ENCODE results near the gene NOPCHAP1.
"Not testable (repeated sequence)": the region's sequence is repeated elsewhere in the genome, so short reads cannot be mapped to it uniquely, and the experiment has no call there.

NOPCHAP1 gene

GRCh38 chr12:104986022-104986941 is at the start of gene NOPCHAP1:
Gene NOPCHAP1 (plus strand): TSS chr12:104986316. CDS start chr12:104986353, 37 bp downstream.
- DNase-seq = peak; percentile 87

GRCh38 chr12:104938371-104938770 is 47.7 kb upstream of the NOPCHAP1 start:
- DNase-seq = no peak

- DNase-seq = no peak
These were observed 47.0 kb upstream of the NOPCHAP1 start for GRCh38 chr12:104939089-104939488.

GRCh38 chr12:104941454-104941853 is 44.7 kb upstream of the NOPCHAP1 start:
- no peak for DNase-seq

- no peak for DNase-seq
These were observed 44.0 kb upstream of the NOPCHAP1 start for GRCh38 chr12:104942075-104942474.

- DNase-seq = not testable (repeated sequence)
These were observed 42.7 kb upstream of the NOPCHAP1 start for GRCh38 chr12:104943401-104943800.

GRCh38 chr12:104944252-104944651 is 41.9 kb upstream of the NOPCHAP1 start:
- no peak for DNase-seq

GRCh38 chr12:104948716-104949115 is 37.4 kb upstream of the NOPCHAP1 start:
- not testable (repeated sequence) for DNase-seq

GRCh38 chr12:104951759-104952509 is 34.2 kb upstream of the NOPCHAP1 start:
- no peak for DNase-seq

- DNase-seq = no peak
These were observed 33.3 kb upstream of the NOPCHAP1 start for GRCh38 chr12:104952816-104953215.

GRCh38 chr12:104953323-104953722 is 32.8 kb upstream of the NOPCHAP1 start:
- DNase-seq = no peak

GRCh38 chr12:104955703-104956102 is 30.4 kb upstream of the NOPCHAP1 start:
- DNase-seq = no peak

GRCh38 chr12:104956870-104957718 is 29.0 kb upstream of the NOPCHAP1 start:
- no peak for DNase-seq

- no peak for DNase-seq
These were observed 28.5 kb upstream of the NOPCHAP1 start for GRCh38 chr12:104957719-104958000.

GRCh38 chr12:104958001-104958804 is 27.9 kb upstream of the NOPCHAP1 start, which contains the start of gene SLC41A2:
Gene SLC41A2 (minus strand): TSS chr12:104958290. CDS start chr12:104928527, 29,763 bp downstream.
- peak; percentile 37 for DNase-seq

GRCh38 chr12:104958805-104959334 is 27.2 kb upstream of the NOPCHAP1 start:
- peak; percentile 16 for DNase-seq

- no peak for DNase-seq
These were observed 26.7 kb upstream of the NOPCHAP1 start for GRCh38 chr12:104959335-104959841.

- no peak for DNase-seq
These were observed 25.7 kb upstream of the NOPCHAP1 start for GRCh38 chr12:104960464-104960863.

- DNase-seq = no peak
These were observed 22.4 kb upstream of the NOPCHAP1 start for GRCh38 chr12:104963757-104964156.

- no peak for DNase-seq
These were observed 21.8 kb upstream of the NOPCHAP1 start for GRCh38 chr12:104964167-104964855.

GRCh38 chr12:104964856-104965205 is 21.3 kb upstream of the NOPCHAP1 start:
- no peak for DNase-seq
